Hematopoietic multipotent progenitor cell treated with erythropoietin and hydrocortisone succinate and interleukin-3 and kit ligand, for 6 days (in vitro differentiated cells): ENCODE data around the gene FAIM2.

ENCODE experiments used
- DNase-seq: peaks from one replicate; pipeline ENCODE4 v3.0.0-alpha.2; 2015

Gene FAIM2

DNA sequence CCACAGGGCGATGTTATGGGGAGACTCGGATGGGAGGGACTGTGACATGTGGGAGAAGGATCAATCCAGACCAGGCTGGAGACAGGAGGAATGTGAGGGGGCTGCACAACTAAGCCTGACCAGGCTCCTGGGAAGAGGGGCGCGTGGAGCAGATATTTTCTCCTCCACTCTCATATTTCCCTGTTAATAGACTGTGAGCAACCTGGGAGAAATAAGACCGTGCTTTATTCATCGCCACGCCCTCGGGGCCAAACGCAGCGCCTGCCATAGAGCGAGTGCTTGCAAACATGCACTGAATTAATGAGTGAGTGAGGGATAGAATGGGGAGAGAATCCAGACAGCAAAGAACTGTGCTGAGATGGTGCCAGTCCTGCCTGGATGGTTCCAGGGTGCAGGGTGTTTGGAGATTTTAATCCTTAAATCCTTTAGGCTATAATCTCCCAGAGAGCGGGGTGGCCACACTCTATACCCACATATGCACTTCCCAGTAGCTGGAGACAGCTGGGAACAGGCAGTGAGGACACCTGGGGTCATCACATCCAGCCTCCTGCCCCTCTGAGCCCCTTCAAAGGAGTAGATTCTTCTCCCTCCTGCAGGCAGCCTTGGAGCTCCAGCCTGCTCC, 13.6 kb upstream of the FAIM2 start:
- no peak for DNase-seq

DNA sequence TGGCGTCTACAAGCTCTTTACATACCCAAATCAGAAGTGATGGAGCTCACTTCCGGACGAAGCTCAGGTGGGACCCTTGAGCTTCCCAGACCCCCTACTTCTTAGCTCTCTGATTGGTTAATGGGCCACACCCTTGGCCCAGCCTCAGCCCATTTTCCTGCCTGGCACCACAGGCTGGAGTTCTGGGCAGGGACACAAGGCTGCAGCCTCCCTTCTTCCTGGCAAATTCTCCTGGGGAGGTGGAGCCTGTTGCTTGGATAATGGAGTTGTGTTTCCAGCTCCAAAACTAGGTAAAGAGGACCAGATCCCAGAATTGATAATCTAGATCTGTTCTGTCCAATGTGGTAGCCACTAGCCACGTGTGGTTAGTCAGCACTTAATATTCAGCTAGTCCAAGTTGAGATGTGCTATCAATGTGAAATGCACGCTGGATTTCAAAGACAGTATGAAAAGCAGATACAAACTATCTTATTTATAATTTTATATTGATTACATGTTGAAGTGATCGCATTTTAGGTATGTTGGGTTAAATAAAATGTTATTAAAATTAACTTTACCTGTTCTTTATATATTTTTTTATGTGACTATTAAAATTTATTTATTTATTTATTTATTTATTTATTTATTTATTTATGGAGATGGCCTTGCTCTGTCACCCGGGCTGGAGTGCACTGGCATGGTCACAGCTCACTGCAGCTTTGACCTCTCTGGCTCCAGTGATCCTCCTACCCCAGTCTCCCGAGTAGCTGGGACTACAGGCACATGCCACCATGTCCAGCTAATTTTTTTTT, 12.6 kb upstream of the FAIM2 start:
- no peak for DNase-seq

DNA sequence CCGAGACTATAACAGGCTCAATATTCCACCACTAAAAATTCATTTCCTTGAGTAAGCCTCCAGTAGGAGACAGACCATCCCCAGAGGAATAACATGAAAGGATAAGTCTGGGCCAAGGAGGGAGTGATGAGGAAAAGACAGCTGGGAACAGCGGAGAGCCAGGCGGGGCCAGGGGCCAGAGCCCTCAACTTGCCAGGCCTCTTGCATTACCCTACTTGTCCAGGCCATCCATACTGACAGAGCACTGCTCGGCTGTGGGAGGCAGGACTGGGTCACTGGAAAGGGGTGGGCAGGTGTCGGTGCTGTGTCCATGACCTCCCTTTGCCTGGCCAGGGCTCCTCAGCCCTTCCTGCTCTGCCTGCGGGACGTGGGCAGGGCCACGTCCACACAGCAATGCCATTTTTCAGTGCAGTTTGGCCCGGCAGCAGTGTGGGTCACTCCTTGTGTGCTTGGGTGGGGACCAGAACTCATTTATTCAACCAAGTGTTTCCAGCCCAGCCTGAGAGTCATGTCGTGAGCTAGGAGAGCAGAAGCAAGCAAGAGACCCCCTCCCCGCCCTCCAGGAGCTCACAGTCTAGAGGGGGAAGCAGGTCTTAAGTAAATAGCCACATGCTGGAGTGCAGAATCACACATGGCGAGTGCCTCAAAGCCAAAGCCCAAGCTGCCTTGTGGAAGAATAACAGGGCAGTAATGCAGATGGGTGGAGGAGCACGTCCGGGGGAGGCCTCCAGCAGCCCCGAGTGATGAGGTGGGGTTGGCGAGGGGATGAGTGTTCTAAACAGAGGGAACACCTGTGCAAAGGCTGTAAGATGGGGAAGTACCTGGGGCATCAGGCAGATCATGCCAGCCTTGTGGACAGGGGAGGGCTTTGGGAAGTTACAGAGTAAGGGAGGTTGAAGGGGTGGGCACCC, 8.9 kb upstream of the FAIM2 start:
- no peak for DNase-seq

DNA sequence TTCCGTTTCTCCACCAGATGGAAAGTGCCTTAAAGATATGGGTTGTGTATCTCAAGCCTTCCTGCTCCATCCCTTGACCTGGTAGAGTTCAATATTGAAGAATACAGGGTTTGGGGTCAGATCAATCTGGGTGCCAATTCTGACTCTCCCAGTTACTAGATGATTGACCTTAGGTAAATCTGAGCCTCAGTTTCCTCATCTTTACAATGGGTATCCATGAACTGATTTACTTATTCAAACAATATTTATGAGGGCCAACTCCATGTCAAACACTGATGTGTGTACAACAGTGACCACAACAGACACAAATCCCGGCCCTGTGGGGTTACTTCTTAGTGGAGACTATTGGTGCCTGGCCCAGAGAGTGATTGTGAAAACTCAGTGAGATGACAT, 7.5 kb upstream of the FAIM2 start:
- DNase-seq: no peak

DNA sequence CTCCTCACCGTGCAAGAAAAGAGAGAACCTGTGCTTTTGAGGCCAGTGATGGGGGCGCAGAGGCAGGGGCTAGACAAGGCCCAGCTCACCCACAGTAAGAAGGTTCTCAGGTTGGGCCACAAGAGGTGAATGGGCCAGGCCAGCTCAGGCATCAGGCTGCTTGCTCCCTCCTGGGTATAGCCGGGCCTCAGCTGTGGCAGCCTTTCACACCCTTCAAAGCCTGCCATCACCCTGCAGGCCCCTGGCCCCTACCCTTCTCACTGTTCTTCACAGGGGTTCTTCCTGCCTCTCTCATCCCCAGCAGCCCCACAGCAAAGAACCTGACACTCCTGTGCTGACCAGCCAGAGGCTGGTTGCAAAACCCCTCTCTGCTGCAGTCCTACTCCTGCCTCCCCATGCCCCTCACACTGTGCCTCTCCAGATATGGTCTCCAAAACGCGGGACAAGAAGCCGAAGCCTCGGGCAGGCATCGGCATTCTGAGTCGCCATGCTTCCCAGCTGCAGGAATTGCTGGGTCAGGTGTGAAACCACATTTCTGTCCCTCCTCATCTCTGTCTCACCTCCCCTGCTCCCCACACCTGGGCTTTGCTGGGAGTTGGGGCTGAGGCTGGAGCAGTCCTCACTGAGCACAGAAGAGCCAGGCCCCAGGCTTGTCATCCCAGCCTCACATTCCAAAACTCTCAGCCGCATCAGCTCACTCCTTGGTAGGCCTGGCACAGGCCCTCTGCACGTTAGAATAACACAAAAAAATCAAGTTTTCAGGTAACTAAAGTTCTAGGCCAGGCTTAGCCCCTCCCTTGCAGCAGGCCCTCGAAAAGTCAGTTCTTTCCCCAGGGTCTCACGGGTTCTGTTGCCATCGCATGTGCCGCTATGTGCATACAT, 6.9 kb upstream of the FAIM2 start:
- no peak for DNase-seq

DNA sequence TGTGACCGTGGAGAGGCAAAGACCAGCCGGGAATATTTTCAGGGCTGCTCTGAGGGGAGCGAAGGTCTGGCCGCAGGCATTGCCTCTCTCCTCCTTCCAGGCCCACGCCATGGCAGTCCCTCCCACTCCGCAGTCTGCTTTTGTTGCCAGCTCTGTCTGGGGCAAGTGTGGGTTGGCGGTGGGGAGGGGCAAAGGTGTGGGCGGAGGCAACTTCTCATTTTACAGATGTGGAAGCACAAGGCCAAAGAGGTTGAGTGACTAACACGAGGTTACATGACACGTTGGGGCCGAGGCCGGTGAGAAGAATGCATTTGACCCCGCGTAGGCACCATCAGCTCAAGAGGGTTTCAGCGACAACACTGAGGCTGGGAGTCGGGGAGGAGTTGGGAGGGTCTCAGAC, 6.1 kb upstream of the FAIM2 start:
- no peak for DNase-seq

DNA sequence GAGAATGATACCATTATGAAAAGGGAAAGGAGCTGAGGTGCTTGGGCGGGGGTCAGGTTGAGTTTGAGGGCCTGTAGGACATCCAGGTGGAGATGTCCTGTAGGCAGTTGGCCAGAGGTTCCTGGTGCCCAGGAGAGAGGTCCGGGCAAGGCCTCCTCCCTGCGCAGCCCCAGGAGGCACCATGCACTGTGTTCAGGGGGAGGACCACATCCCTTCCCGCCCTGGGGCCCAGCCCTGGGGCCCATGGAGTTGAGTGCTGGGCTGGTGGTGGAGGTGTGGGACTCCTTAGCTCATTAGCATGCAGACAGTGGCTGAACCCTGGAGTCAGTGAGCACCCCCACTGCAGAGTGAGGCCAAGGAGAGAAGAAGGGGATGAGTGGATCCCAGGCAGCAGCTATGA, 5.7 kb upstream of the FAIM2 start:
- no peak for DNase-seq

DNA sequence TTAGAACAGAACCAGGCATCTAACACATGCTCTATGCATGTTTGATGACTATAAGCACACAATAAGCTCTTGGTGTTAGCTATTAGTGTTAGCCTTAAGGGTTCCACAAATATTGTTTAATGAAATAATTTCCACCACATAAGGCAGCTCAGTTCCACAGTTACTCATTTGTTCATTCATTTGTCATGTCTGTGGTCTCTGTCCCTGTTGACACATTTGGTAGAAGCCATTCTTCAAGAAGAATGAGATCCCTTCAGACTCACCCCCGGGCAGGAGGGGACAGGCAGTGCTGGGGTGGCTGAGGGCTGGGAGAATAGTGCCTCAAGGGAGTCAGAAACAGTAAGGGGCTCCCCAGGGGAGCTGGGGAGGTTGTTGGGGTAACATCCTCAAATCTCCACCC, 3.7 kb upstream of the FAIM2 start:
- DNase-seq: no peak

DNA sequence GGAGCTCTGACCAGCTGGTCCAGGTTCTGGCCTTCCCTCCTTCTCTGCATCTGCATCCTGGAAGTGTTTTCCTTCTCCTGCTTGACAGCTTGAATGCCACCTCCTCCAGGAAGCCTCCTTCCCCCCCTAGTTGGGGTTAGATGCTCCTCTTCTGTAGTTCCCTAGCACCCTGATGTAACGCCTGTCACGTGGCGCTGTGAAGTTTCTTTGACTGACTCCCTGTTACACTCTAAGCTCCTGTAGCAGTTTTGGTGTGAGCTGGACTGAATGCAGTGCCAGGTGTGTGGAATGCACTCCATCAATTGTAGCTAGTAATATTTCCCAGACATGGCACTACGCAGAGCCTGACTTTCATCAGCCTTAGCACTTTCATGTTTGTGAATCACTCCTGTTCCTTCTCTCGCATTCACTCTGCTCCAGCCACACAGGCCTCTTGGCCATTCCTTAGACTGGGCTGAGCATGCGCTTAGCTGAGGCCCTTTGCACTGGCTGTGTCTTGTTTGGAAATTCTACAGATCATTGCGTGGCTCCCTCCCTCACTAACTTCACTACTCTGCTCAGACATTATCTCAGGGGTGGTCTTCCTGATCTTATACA, 2.1 kb upstream of the FAIM2 start:
- no peak for DNase-seq

DNA sequence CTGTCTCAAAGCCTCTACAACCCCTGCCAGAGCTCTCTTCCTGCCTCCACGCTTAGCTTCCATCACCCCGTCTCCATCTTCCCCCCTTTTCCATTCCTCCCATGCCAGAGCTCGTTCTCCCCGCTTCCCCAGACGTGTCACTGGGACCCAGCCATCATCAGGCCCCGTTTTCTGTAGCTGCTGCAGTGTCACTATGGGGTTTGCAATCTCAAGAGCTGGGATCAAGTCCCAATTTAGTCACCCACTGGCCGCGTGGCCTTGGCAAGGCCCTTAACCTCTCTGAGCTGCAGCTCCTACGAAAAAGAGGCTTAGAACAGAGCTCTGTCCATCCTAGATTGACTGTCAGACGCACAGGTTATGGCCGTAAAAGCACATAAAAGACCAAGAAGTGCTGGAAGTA, 901 bp upstream of the FAIM2 start:
- DNase-seq: no peak

DNA sequence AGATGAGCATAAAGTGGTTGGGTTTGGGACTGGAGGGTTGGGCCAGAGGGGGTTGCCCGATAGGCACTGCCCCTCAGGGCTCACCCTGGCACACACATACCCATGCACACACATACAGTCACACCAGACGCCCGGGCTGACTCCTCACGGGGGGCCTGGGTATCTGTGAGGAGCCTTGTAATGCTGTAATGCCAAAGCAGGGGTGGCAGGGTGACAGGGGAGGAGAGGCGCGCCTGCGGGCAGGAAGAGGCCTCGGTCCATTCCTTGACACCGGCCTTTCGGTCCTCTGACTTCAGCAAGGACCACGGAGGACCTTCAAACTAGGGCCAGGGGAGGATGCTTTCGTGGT, 375 bp downstream of the FAIM2 start:
- no peak for DNase-seq

DNA sequence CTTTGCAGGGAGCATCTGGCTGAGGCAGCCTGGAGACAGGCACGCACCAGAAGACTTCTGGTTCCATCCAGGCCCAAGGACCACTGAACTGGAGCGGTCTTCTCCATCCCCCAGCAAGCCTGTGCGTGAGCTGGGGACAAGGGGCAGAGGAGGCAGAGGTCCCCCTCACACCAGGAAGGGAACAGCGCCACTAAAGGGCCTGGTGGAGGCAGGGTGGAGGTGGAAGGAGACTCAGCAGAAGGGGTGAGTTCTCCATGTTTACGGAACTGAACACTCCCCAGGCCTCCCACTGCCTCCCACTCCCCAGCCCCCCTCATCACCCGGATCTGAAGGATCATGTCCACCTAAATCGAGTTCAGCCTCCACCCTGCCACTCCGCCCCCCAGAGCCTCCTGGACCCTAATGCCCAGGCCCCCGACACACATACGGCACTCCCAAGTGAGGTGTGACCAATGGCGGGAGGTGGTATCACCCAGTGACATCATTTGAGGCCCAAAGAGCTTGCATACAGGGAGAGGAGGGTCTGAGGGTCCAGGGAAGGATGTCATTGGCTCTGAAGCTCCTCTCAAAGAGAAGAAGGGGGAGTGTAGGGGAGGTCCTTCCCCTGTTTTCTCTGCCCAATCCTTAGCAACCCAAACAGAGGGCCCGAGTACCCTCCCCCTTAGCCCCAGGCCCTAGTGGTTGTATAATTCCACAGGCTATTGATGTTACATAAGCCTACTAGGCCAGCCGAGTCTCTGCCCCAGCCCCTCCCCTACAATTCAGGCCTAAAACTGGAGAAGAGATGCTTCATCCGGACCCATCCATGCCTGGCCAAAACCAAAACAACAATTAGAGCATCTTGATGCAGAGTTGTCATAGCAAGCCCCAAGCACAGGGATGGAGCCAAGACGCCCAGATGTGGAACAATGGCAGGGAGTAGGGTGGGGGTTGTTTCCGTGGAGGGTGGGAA, 1.0 kb downstream of the FAIM2 start:
- no peak for DNase-seq

DNA sequence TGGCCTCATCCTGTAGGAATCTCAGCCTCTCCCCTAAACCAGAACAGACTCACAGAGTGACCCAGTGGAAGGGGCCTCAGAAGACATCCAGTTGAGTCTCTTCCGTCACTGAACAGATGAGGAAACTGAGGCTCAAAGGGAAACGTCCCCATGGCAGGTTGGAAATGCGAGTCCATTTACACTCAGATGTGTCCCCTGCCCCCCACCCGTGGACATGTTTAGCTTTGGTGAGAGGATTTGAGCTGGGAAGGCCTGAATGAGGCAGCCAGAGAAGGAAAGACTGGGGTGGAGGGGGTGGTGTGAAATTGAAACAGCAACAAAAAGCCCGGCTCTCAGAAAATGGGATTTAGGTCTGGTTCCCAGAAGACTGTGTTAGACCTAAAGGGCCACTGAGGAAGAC, 1.7 kb downstream of the FAIM2 start:
- no peak for DNase-seq

DNA sequence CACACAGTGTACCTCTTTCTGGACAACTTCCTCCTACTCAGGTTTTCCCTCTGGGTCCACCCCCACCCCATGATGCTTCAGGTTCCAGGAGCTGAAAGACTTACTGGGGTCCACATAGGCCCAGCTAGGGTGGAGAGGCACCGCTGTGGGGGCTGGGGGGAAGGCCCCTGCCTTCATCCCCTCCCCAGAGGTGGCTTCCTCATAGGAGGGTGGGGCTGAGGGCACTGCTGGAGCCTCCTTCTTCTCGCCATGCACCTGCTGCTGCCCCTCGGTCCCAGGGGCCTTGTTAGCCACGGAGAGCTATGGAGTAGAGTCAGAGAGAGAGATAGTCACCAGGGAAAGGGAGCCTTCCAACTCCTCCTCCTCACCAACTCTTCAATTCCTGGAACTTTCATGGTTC, 2.7 kb downstream of the FAIM2 start:
- no peak for DNase-seq

DNA sequence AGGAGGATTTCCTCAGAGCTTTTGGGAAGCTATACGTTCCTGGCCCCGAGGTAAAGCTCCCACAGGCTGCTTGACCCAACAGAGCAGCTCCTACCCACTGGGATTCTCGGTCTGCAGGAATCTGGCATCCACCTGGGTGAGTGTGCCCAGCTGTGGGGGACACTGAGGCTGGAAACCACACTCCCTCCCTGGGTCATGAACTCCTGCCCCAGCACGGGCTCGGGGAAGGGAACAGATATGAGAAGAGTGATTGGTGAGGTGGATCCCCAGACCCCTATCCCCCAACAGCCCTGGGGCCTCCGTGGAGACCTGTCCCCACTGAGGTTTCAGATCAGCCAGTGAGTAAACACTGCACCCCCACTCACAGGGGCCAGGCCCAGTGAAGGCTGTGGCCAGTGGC, 3.3 kb downstream of the FAIM2 start:
- DNase-seq: no peak

DNA sequence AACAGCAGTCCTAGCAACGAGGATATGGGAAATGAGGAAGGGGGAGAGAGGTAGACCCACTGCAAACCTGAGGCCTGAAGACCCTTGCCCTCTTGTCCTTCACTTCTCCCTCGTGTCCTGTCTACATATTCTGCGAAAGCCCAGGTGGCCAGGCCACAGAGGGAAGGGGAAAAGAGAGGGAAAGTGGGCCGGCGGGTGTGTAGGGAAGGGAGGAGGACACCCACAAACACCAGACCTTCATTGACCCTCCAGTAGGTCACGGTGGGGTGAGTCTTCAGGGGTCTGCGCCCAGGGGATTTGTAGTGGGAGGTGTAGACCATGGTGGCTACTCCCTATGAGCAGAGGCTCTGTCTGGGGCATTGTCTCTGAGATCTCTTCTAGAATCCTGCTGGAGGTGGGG, 3.8 kb downstream of the FAIM2 start:
- DNase-seq: no peak

DNA sequence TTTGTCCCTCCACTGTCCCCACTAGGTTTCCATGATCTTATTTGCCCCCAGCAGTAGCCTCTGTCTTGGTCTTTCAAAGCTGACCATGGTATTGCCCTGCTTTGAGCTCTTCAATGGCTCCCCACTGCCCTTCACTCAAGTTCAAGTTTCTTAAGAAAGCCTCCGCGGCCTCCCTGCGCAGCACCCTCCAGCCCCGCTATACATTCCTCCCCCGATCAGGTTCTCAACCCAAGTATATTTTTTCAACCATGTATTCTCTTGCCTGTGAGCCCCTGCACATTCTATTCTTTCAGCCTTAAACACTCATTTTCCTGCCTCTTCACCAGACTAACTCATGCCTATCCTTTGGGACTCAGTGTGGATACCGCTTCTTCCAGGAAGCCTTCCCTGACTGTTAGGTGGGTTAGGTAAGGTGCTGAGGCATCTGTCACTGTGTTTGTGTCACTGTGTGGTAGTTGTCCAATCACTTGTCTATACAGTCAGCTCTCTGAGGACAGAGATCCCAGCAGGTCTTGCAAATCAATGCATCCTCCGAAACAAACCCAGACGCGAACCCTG, 4.3 kb downstream of the FAIM2 start:
- no peak for DNase-seq

DNA sequence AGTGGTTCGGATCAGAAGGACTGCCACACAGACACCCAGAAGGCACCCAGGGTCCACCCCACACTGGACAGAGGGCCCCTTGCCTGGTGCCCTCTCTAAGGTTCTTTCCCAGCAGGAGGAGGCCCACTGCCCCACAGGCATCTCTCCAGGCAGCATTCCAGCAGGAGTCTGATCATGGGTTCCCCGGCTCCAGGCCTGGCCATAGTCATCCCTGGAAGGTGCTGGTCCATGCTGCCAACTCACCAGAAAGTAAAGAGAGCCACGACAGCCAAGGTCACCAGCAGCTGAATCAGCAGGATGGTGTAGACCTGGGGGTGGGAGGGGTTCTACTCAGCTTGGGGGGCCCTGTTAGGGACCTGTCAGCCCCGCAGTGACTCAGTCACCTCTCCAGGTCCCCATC, 6.4 kb downstream of the FAIM2 start:
- no peak for DNase-seq

DNA sequence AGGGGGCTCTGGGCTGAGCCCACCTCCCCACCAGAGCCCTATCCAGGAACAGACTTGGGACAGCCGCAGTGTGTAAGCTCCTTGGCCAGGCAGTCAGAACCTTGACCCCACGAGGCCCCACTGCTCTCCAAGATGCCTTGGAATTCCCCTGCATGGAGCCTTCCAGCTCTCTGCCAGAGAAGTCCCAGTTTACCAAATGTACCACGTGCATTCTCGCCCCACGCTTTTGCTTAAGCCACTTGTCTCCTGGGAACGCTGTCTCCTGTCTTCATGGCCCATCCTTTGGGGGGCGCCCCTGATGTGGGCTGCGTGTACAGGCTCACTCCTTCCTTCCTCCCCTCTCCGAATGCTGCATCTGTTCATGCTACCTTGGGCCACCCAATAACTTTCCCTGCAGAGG, 7.9 kb downstream of the FAIM2 start:
- no peak for DNase-seq

DNA sequence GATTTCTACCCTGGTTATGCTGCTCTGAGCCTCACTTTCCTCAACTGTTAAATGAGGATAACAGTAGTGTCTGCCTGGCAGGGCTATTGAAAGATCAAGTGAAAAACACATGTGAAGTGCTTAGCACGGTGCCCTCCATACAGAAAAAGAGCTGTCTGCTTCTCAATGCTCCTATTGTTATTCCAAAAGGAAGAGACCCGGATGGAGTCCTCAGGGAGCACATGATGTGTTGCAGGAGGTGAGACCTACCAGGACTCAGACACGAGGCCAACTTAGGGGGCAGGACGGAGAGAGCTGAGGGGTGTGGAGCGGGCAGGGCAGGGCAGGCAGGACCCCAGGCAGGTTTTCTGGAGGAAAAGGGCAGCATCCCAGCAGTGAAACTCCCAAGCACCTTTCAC, 8.9 kb downstream of the FAIM2 start:
- no peak for DNase-seq
